SJCRH30 (cell line): ENCODE measurements around the gene TMEM205. TPM values are rescaled to one million over a fixed set of nuclear protein-coding genes. Genes with fewer than 3 reads are reported as not detected.
"Not testable (repeated sequence)": the region's sequence is repeated elsewhere in the genome, so short reads cannot be mapped to it uniquely, and the experiment has no call there.

Experiments
- DNase-seq, 2 experiments: peaks; one replicate each; pipeline ENCODE4 v3.0.0-alpha.2; 2015 to 2020
- H3K27ac ChIP-seq: fragments of 250-450 bp; sonication (Bioruptor Pico); 2 replicates; pipeline ENCODE4 v1.5.1; 2020; ENCODE audit warnings: mild to moderate bottlenecking, moderate library complexity
- H3K27me3 ChIP-seq: fragments of 250-450 bp; sonication (Bioruptor Pico); 2 replicates; pipeline ENCODE4 v1.5.1; 2020; ENCODE audit warnings: mild to moderate bottlenecking, moderate library complexity
- H3K36me3 ChIP-seq: fragments of 250-450 bp; sonication (Bioruptor Pico); 2 replicates; pipeline ENCODE4 v1.5.1; 2020; ENCODE audit warnings: mild to moderate bottlenecking, moderate library complexity
- H3K4me1 ChIP-seq: fragments of 250-450 bp; sonication (Bioruptor Pico); 2 replicates; pipeline ENCODE4 v1.5.1; 2020; ENCODE audit warnings: mild to moderate bottlenecking, moderate library complexity
- H3K4me3 ChIP-seq: fragments of 250-450 bp; sonication (Bioruptor Pico); 2 replicates; pipeline ENCODE4 v1.5.1; 2020; ENCODE audit warnings: mild to moderate bottlenecking, moderate library complexity
- H3K9me3 ChIP-seq: fragments of 250-450 bp; sonication (Bioruptor Pico); replicated peaks from 2 replicates; pipeline ENCODE4 v1.5.1; 2020; ENCODE audit warnings: mild to moderate bottlenecking, moderate library complexity
- total RNA-seq: library from RNA; depleted of rRNA; stranded (reverse); fragments of >200 nt; shearing (Covaris generic); gene quantifications from 2 replicates; pipeline ENCODE4 v1.2.3, GENCODE V29; 2014

The TMEM205 gene
- total RNA-seq, 1 experiment from 2014 or later = 38.8 TPM

DNA sequence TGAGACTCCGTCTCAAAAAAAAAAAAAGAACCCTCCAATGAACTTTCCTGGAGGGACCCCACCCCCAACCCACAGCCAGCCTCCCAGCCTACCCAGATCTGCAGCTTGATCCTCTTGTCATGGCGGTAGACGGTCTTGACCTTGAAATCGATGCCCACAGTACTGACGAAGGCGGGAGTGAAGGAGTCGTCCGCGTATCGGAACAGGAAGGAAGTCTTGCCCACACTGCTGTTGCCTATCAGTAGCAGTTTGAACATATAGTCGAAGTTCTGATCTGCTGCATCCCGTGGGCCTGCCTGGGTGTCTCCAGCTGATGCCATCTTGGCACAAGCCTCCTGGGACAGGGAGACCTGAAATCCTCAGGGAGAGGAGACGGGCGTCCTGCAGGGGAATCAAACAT, 9.0 kb downstream of the TMEM205 start:
- no peaks in the 10 kb centered on the region for H3K36me3 ChIP-seq
- H3K9me3 ChIP-seq = no peaks in the 10 kb centered on the region
- no peak for DNase-seq
- H3K4me3 ChIP-seq = no peak overlapping the region
- peaks cover 4% of the 10 kb centered on the region; the same call in 1 of the 2 replicates for H3K4me1 ChIP-seq
- H3K27ac ChIP-seq = no peak overlapping the region
- peaks cover 12% of the 10 kb centered on the region; the same call in 1 of the 2 replicates for H3K27me3 ChIP-seq

GRCh38 chr19:11335449-11336146, 10.5 kb downstream of the TMEM205 start:
- peaks cover 12% of the 10 kb centered on the region; the same call in 1 of the 2 replicates for H3K27me3 ChIP-seq
- H3K4me3 ChIP-seq = no peak overlapping the region
- H3K4me1 ChIP-seq = peaks cover 4% of the 10 kb centered on the region
- DNase-seq = no peak
- no peaks in the 10 kb centered on the region for H3K9me3 ChIP-seq
- H3K27ac ChIP-seq = no peak overlapping the region
- H3K36me3 ChIP-seq = no peaks in the 10 kb centered on the region

GRCh38 chr19:11333838-11334237, 12.2 kb downstream of the TMEM205 start:
- not testable (repeated sequence) for H3K36me3 ChIP-seq, H3K9me3 ChIP-seq, H3K27me3 ChIP-seq, H3K4me1 ChIP-seq, DNase-seq, H3K27ac ChIP-seq, H3K4me3 ChIP-seq

GRCh38 chr19:11332822-11333221, 13.2 kb downstream of the TMEM205 start:
- no peaks in the 10 kb centered on the region for H3K36me3 ChIP-seq
- DNase-seq = no peak
- no peaks in the 10 kb centered on the region for H3K9me3 ChIP-seq
- no peak overlapping the region for H3K27ac ChIP-seq
- no peaks in the 10 kb centered on the region for H3K27me3 ChIP-seq
- peaks cover 4% of the 10 kb centered on the region for H3K4me1 ChIP-seq
- no peak overlapping the region for H3K4me3 ChIP-seq

DNA sequence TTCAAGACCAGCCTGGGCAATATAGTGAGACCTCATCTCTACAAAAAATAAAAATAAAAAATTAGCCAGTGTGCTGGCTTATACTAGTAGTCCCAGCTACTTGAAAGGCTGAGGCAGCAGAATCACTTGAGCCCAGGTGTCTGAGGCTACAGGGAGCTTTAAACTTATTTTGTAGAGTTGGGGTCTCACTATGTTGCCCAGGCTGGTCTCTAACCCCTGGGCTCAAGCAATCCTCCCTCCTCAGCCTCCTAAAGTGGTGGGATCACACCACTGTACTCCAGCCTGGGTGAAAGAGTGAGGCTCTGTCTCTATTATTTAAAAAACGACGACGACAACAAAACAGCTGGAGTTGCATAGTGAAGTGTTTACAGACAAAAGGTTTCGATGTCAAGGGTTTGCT, 14.6 kb downstream of the TMEM205 start:
- no peaks in the 10 kb centered on the region for H3K27me3 ChIP-seq
- H3K36me3 ChIP-seq = no peaks in the 10 kb centered on the region
- H3K9me3 ChIP-seq = no peaks in the 10 kb centered on the region
- no peak overlapping the region for H3K27ac ChIP-seq
- no peak overlapping the region for H3K4me3 ChIP-seq
- no peak for DNase-seq
- H3K4me1 ChIP-seq = peaks cover 4% of the 10 kb centered on the region

GRCh38 chr19:11330127-11330526, 15.9 kb downstream of the TMEM205 start:
- peaks cover 4% of the 10 kb centered on the region for H3K4me1 ChIP-seq
- H3K36me3 ChIP-seq = no peaks in the 10 kb centered on the region
- peak; percentile 38 to 71 for DNase-seq
- H3K27ac ChIP-seq = peak overlapping the region; percentile 40
- H3K27me3 ChIP-seq = no peaks in the 10 kb centered on the region
- no peaks in the 10 kb centered on the region for H3K9me3 ChIP-seq
- H3K4me3 ChIP-seq = no peak overlapping the region

DNA sequence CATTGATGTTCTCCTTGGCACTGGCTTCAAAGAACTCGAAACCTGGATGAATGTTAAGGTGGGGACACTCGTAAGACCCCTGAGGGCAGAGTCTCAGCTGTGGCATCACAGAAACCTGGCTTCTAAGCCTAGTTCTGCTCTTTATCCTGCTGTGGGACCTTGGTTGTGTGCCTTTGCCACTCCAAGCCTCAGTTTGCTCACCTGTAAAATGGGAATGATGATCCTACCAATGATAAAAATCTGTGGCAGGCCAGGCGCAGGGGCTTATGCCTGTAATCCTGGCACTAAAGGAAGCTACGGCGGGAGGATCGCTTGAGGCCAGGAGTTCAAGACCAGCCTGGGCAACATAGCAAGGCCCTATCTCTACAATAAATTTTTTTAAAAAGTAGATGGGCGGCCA, 20.5 kb downstream of the TMEM205 start:
- Histone ChIP-seq H3K4me3 (no peak overlapping the region), H3K27ac (no peak overlapping the region), H3K9me3 (no peaks in the 10 kb centered on the region), H3K27me3 (no peaks in the 10 kb centered on the region), H3K36me3 (no peaks in the 10 kb centered on the region), H3K4me1 (peaks cover 35% of the 10 kb centered on the region)
- no peak for DNase-seq

DNA sequence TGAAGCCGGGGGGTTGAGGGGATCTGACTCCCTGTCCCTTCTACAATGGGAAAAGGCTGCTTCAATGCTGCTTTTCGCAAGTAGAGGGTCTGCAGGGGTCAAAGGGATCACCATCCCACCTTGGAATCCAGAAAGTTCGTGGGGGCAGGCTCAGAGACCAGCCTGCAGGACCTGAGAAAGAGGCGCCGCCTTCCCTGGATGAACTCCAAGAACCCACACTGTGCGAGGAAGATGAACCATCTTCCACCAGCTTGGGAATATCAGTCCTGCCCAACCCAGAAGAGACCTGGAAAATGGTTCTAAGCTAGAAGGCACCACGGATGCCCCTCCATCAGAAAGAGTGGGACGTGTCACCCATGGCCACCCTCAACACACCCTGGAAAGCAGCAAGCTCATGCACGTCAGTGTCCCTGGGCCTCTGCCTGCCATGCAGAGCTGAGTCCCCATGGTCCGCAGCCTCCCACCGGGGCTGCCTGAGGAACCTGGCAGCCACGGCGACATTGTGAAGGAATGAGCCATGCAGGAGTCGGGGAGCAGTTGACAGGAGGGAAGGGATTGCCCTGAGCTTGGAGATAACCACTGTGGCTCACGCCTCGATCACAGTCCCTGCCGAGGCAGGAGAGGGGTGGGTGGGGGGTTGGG, 21.2 kb downstream of the TMEM205 start:
- Histone ChIP-seq H3K27ac (no peak overlapping the region), H3K4me1 (peaks cover 32% of the 10 kb centered on the region), H3K27me3 (no peaks in the 10 kb centered on the region), H3K9me3 (no peaks in the 10 kb centered on the region), H3K36me3 (no peaks in the 10 kb centered on the region), H3K4me3 (no peak overlapping the region)
- DNase-seq = no peak

GRCh38 chr19:11324079-11324661, 21.9 kb downstream of the TMEM205 start:
- peak; percentile 73 to 82 for DNase-seq
- Histone ChIP-seq H3K36me3 (no peaks in the 10 kb centered on the region), H3K4me1 (peaks cover 33% of the 10 kb centered on the region), H3K9me3 (no peaks in the 10 kb centered on the region), H3K27ac (no peak overlapping the region), H3K4me3 (no peak overlapping the region), H3K27me3 (no peaks in the 10 kb centered on the region)

DNA sequence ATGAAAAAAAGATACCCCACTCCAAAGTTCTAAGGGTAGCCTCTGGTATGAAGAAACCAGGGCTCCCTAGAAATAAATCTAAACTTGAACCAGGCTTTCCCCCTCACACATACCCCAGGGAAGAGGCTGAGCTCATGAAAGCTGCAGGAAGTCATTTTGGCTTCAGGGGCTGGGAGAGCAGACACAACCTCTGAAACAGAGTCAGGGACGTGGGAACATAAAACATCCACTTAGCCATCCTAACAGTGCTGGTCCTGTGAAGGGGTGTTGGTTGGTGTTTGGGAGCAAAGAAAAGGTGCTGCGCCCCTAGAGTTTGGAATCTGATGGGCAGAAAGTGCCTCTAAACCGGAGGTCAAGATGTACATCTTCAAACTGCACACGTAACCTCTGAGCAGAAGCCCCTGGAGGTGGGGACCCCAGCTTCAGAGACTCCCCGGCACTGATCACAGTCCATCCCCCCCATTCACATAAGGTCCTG, 22.4 kb downstream of the TMEM205 start:
- no peaks in the 10 kb centered on the region for H3K27me3 ChIP-seq
- no peak overlapping the region for H3K27ac ChIP-seq
- H3K36me3 ChIP-seq = no peaks in the 10 kb centered on the region
- no peak overlapping the region for H3K4me3 ChIP-seq
- DNase-seq = no peak
- peaks cover 37% of the 10 kb centered on the region for H3K4me1 ChIP-seq
- H3K9me3 ChIP-seq = no peaks in the 10 kb centered on the region

- Histone ChIP-seq H3K27me3 (no peaks in the 10 kb centered on the region), H3K36me3 (no peaks in the 10 kb centered on the region), H3K27ac (no peak overlapping the region), H3K4me3 (no peak overlapping the region), H3K9me3 (no peaks in the 10 kb centered on the region), H3K4me1 (peaks cover 41% of the 10 kb centered on the region)
- peak; percentile 51 to 68 for DNase-seq
These were observed 23.6 kb downstream of the TMEM205 start for GRCh38 chr19:11322269-11323024.

- H3K36me3 ChIP-seq = no peaks in the 10 kb centered on the region
- no peaks in the 10 kb centered on the region for H3K27me3 ChIP-seq
- no peaks in the 10 kb centered on the region for H3K9me3 ChIP-seq
- H3K4me1 ChIP-seq = peaks cover 41% of the 10 kb centered on the region
- H3K27ac ChIP-seq = no peak overlapping the region
- no peak for DNase-seq
- H3K4me3 ChIP-seq = no peak overlapping the region
These were observed 24.6 kb downstream of the TMEM205 start for GRCh38 chr19:11321191-11322126.

GRCh38 chr19:11320278-11320995, 25.6 kb downstream of the TMEM205 start:
- not testable (repeated sequence) for H3K9me3 ChIP-seq, H3K4me3 ChIP-seq, H3K27me3 ChIP-seq, H3K27ac ChIP-seq, H3K36me3 ChIP-seq, DNase-seq
- H3K4me1 ChIP-seq = peaks cover 41% of the 10 kb centered on the region
